Endothelial cell of umbilical vein (primary cell): ENCODE data around the gene ZNF827. TPM values are rescaled to one million over a fixed set of nuclear protein-coding genes. Genes with fewer than 3 reads are reported as not detected.

Source experiments
- BruUV-seq: library from RNA; stranded (reverse); fragments of 400-500 nt; replicated peaks from 2 replicates; lab custom pipeline; 2021; lab: Mats Ljungman, UMichigan
- CTCF ChIA-PET: fragments of 300-600, 350-600 bp; sonication (Branson Sonifier 250); formaldehyde crosslinking; loops from one replicate; lab custom pipeline; 2021; ENCODE audit warnings: antibody characterized with exemption, inconsistent platforms; lab: Charles Lee
- POLR2A ChIA-PET: fragments of 300-600, 350-600 bp; sonication (Branson Sonifier 250); formaldehyde crosslinking; loops from one replicate; lab custom pipeline; 2021; ENCODE audit warnings: antibody characterized with exemption, inconsistent platforms; lab: Charles Lee
- DNase-seq: peaks from one replicate; pipeline ENCODE4 v3.0.0-alpha.2; 2011; ENCODE audit warnings: low read depth, low spot score
- FAIRE-seq: peaks from 2 replicates; lab custom pipeline; 2011; peaks lifted over from hg19 to GRCh38; lab: Jason Lieb, UNC
- H2AFZ ChIP-seq: 2 replicates; pipeline ENCODE4 v1.6.0; 2012; ENCODE audit warnings: low read depth, low read length, control low read depth, inconsistent platforms
- H3K27ac ChIP-seq: 2 replicates; pipeline ENCODE4 v1.5.1; 2011; ENCODE audit warnings: low read depth, mild to moderate bottlenecking, control low read depth, low read length, moderate library complexity; ENCODE audit not compliant: insufficient read depth
- H3K27me3 ChIP-seq, 2 experiments: 2 replicates each; pipeline versions ENCODE4 v1.6.0 to v1.6.1; 2011; ENCODE audit warnings: low read length in 2 of 2, mixed read lengths in 1 of 2; ENCODE audit not compliant: control insufficient read depth in 2 of 2, insufficient read depth in 2 of 2
- H3K36me3 ChIP-seq, 2 experiments: 2 replicates in 1 of 2; 3 replicates in 1 of 2; pipeline ENCODE4 v1.5.1; 2011; ENCODE audit warnings: low read length in 2 of 2, mild to moderate bottlenecking in 1 of 2, moderate library complexity in 1 of 2; ENCODE audit not compliant: control insufficient read depth in 2 of 2, insufficient read depth in 2 of 2; ENCODE audit errors: extremely low read depth in 1 of 2
- H3K4me1 ChIP-seq: 3 replicates; pipeline ENCODE4 v1.5.1; 2011; ENCODE audit warnings: mild to moderate bottlenecking, low read length; ENCODE audit not compliant: control insufficient read depth, insufficient read depth; ENCODE audit errors: extremely low read depth
- H3K4me2 ChIP-seq: 2 replicates; pipeline ENCODE4 v1.6.1; 2011; ENCODE audit warnings: low read length, control low read depth, mixed read lengths; ENCODE audit not compliant: insufficient read depth
- H3K4me3 ChIP-seq, 3 experiments: fragments of 200-600 bp in 1 of 3; sonication (generic), shearing (Covaris generic) in 1 of 3; replicated peaks in 1 of 3; 2 replicates each; pipeline ENCODE4 v1.5.1; 2011 to 2016; ENCODE audit warnings: control low read depth in 3 of 3, low read length in 3 of 3, mild to moderate bottlenecking in 2 of 3, inconsistent platforms in 1 of 3, low read depth in 1 of 3, moderate library complexity in 1 of 3; ENCODE audit not compliant: insufficient read depth in 1 of 3
- H3K79me2 ChIP-seq: 2 replicates; pipeline ENCODE4 v1.6.0; 2012; ENCODE audit warnings: low read length, inconsistent platforms; ENCODE audit not compliant: control insufficient read depth, insufficient read depth
- H3K9ac ChIP-seq: replicated peaks from 2 replicates; pipeline ENCODE3; 2011; ENCODE audit warnings: low read length, control low read depth; ENCODE audit not compliant: insufficient read depth; ENCODE audit errors: extremely low read depth
- H3K9me1 ChIP-seq: replicated peaks from 3 replicates; pipeline ENCODE4 v1.6.0; 2011; ENCODE audit warnings: mild to moderate bottlenecking, low read length; ENCODE audit not compliant: control insufficient read depth, insufficient read depth; ENCODE audit errors: extremely low read depth
- H3K9me3 ChIP-seq: replicated peaks from 2 replicates; pipeline ENCODE4 v1.5.1; 2012; ENCODE audit warnings: low read length, inconsistent platforms; ENCODE audit not compliant: control insufficient read depth, insufficient read depth
- H4K20me1 ChIP-seq: replicated peaks from 2 replicates; pipeline ENCODE3; 2011; ENCODE audit warnings: mild to moderate bottlenecking, low read length; ENCODE audit not compliant: control insufficient read depth, insufficient read depth; ENCODE audit errors: extremely low read depth
- CTCF ChIP-seq, 2 donors: IDR thresholded peaks; 1 replicate in 1 of 2; 2 replicates in 1 of 2; pipeline ENCODE4 v1.5.1; 2011; ENCODE audit warnings: low read length in 2 of 2, mild to moderate bottlenecking in 2 of 2, moderate library complexity in 2 of 2, control low read depth in 1 of 2, inconsistent platforms in 1 of 2, low read depth in 1 of 2; ENCODE audit not compliant: insufficient read depth in 1 of 2; ENCODE audit errors: extremely low read depth in 1 of 2
- EZH2 ChIP-seq: IDR thresholded peaks from 2 replicates; pipeline ENCODE4 v1.6.1; 2012; ENCODE audit warnings: borderline replicate concordance, low read depth, mild to moderate bottlenecking, moderate library complexity, low read length, inconsistent platforms; ENCODE audit not compliant: severe bottlenecking
- FOS ChIP-seq: IDR thresholded peaks from 2 replicates; pipeline ENCODE4 v1.6.1; 2011; ENCODE audit warnings: mild to moderate bottlenecking, low read length, moderate library complexity, borderline replicate concordance; ENCODE audit not compliant: insufficient read depth
- GATA2 ChIP-seq: IDR thresholded peaks from 2 replicates; pipeline ENCODE4 v1.7.0; 2011; ENCODE audit warnings: low read depth, mild to moderate bottlenecking, moderate library complexity, mixed read lengths, low read length; ENCODE audit not compliant: insufficient read length, insufficient read depth
- JUN ChIP-seq: IDR thresholded peaks from 2 replicates; pipeline ENCODE4 v1.6.1; 2011; ENCODE audit warnings: borderline replicate concordance, low read depth; ENCODE audit not compliant: insufficient read length, insufficient read depth
- MAX ChIP-seq: IDR thresholded peaks from 2 replicates; pipeline ENCODE4 v1.6.1; 2011; ENCODE audit not compliant: insufficient read depth, insufficient read length
- MYC ChIP-seq: IDR thresholded peaks from one replicate; pipeline ENCODE4 v1.6.1; 2011; ENCODE audit warnings: mild to moderate bottlenecking, low read depth, low read length
- POLR2A ChIP-seq: IDR thresholded peaks from 2 replicates; pipeline ENCODE4 v1.6.1; 2012; ENCODE audit warnings: low read depth, mild to moderate bottlenecking, control low read depth, low read length
- POLR2AphosphoS5 ChIP-seq: IDR thresholded peaks from 2 replicates; pipeline ENCODE4 v1.6.1; 2012; ENCODE audit warnings: low read depth, mild to moderate bottlenecking, control low read depth, low read length, moderate library complexity; ENCODE audit not compliant: insufficient read depth
- dilution Hi-C: fragments of 300-500 bp; cut with MboI; formaldehyde crosslinking; loops from one replicate; pipeline ENCODE4 v1.15.0; 2019; ENCODE audit warnings: low sequenced_read_pairs; ENCODE audit not compliant: extremely low pct_ligation_motif_present
- intact Hi-C: fragments of 100-400 bp; cut with micrococcal nuclease; formaldehyde crosslinking; loops from one replicate; pipeline ENCODE4 v1.10.0; 2022
- polyA plus RNA-seq, 4 experiments: library from polyadenylated mRNA; depleted of rRNA in 3 of 4; stranded (reverse) in 3 of 4; unstranded in 1 of 4; fragments of >200 nt; gene quantifications; 2 replicates each; pipeline versions ENCODE4 v1.2.1 to v1.2.3, GENCODE V29; 2011 to 2012; ENCODE audit warnings: missing spikeins in 1 of 4
- total RNA-seq: library from RNA; stranded (reverse); gene quantifications from 2 replicates; pipeline ENCODE4 v1.2.3, GENCODE V29; 2021

Gene ZNF827
- total and polyA plus RNA-seq, 2 donors (not counting 3 experiments of a cell fraction or from before 2014, with no cell fraction given): 16.9 to 23.7 TPM

GRCh38 chr4:145796346-145796745, 142.3 kb downstream of the ZNF827 start:
- H3K4me3 ChIP-seq: no peak overlapping the region
- no peaks in the 10 kb centered on the region for H4K20me1 ChIP-seq
- FAIRE-seq (no peak), DNase-seq (no peak)
- ChIA-PET POLR2A (no interaction called here), CTCF (interaction anchor here (1.0 kb wide), 1 partner anchor 8 kb away, joined by 5 read pairs; no protein-coding TSS in a partner anchor)
- H3K27me3 ChIP-seq: no peaks in the 10 kb centered on the region
- H2AFZ ChIP-seq: no peak overlapping the region
- no peaks in the 10 kb centered on the region for H3K9me1 ChIP-seq
- H3K27ac ChIP-seq: no peak overlapping the region
- BruUV-seq: no TSS peak
- no peaks in the 10 kb centered on the region for H3K79me2 ChIP-seq
- intact Hi-C loops (no loop called here), dilution Hi-C loops (no loop called here)
- no peak overlapping the region for H3K9ac ChIP-seq
- no peak overlapping the region for H3K4me2 ChIP-seq
- peaks cover 0 to 2% of the 10 kb centered on the region in 2 experiments for H3K36me3 ChIP-seq
- peaks cover 5% of the 10 kb centered on the region for H3K4me1 ChIP-seq
- TF ChIP-seq POLR2A: no peak
- no peak for TF ChIP-seq FOS
- H3K9me3 ChIP-seq: no peaks in the 10 kb centered on the region

GRCh38 chr4:145795521-145795920, 143.1 kb downstream of the ZNF827 start:
- H3K79me2 ChIP-seq: no peaks in the 10 kb centered on the region
- H3K9ac ChIP-seq: no peak overlapping the region
- DNase-seq: no peak
- no peaks in the 10 kb centered on the region for H3K9me3 ChIP-seq
- no peak overlapping the region for H2AFZ ChIP-seq
- dilution Hi-C loops: no loop called here
- H3K9me1 ChIP-seq: no peaks in the 10 kb centered on the region
- H3K4me3 ChIP-seq: no peak overlapping the region
- H3K4me2 ChIP-seq: no peak overlapping the region
- TF ChIP-seq CTCF (IDR thresholded peaks at IDR 0.05; ENCODE audit: extremely low read depth in 1 of 2, insufficient read depth in 1 of 2, low read depth in 1 of 2, low read length in 2 of 2): no peak
- TF ChIP-seq MYC: no peak
- no peak for TF ChIP-seq EZH2
- no peak for TF ChIP-seq FOS
- no peak for TF ChIP-seq POLR2A
- TF ChIP-seq GATA2: no peak
- no peak for TF ChIP-seq MAX
- no peak for TF ChIP-seq JUN
- TF ChIP-seq POLR2AphosphoS5: no peak
- intact Hi-C loops: no loop called here
- no TSS peak for BruUV-seq
- FAIRE-seq: no peak
- H3K4me1 ChIP-seq: peaks cover 5% of the 10 kb centered on the region
- H3K27ac ChIP-seq: no peak overlapping the region
- ChIA-PET CTCF (interaction anchor here (1.0 kb wide), 1 partner anchor 9 kb away, joined by 5 read pairs; no protein-coding TSS in a partner anchor), POLR2A (no interaction called here)
- peaks cover 0 to 2% of the 10 kb centered on the region in 2 experiments for H3K36me3 ChIP-seq
- no peaks in the 10 kb centered on the region for H3K27me3 ChIP-seq
- no peaks in the 10 kb centered on the region for H4K20me1 ChIP-seq
